Activated CD4-positive, alpha-beta memory T cell treated with anti-CD3 and anti-CD28 coated beads, Interleukin-2, amount 10 ng/mL, durations not matched to agents 7 days and 5 days (primary cell): ENCODE results near the gene PCSK4. TPM values are rescaled to one million over a fixed set of nuclear protein-coding genes. Genes with fewer than 3 reads are reported as not detected.
"Not testable (repeated sequence)": the region's sequence is repeated elsewhere in the genome, so short reads cannot be mapped to it uniquely, and the experiment has no call there.

Experiments used
- CTCF ChIA-PET: fragments of 350-600 bp; sonication (Branson Sonifier 250); formaldehyde crosslinking; loops from one replicate; lab custom pipeline; 2021; ENCODE audit warnings: antibody characterized with exemption, inconsistent platforms; lab: Charles Lee
- POLR2A ChIA-PET: fragments of 350-600 bp; sonication (Branson Sonifier 250); formaldehyde crosslinking; loops from one replicate; lab custom pipeline; 2021; ENCODE audit warnings: antibody characterized with exemption; lab: Charles Lee
- DNase-seq: peaks from one replicate; pipeline ENCODE4 v3.0.0-alpha.2; 2020
- H3K27ac Mint-ChIP-seq: one replicate; pipeline ENCODE4 v1.8.0; 2021; ENCODE audit warnings: mild to moderate bottlenecking, mixed read lengths
- H3K27me3 Mint-ChIP-seq: one replicate; pipeline ENCODE4 v1.8.0; 2021; ENCODE audit warnings: mixed read lengths
- H3K36me3 Mint-ChIP-seq: one replicate; pipeline ENCODE4 v1.8.0; 2021; ENCODE audit warnings: low read depth, mixed read lengths
- H3K4me1 Mint-ChIP-seq: one replicate; pipeline ENCODE4 v1.8.0; 2021; ENCODE audit warnings: mixed read lengths
- H3K4me3 Mint-ChIP-seq: one replicate; pipeline ENCODE4 v1.8.0; 2021; ENCODE audit warnings: mild to moderate bottlenecking, mixed read lengths
- H3K9me3 Mint-ChIP-seq: one replicate; pipeline ENCODE4 v1.8.0; 2021; ENCODE audit warnings: mixed read lengths
- total RNA-seq, 2 experiments: library from RNA; stranded (reverse); gene quantifications; one replicate each; pipeline ENCODE4 v1.2.3, GENCODE V29; 2021

The PCSK4 gene
- total RNA-seq, 2 experiments from 2014 or later = 2.5 to 3.6 TPM

DNA sequence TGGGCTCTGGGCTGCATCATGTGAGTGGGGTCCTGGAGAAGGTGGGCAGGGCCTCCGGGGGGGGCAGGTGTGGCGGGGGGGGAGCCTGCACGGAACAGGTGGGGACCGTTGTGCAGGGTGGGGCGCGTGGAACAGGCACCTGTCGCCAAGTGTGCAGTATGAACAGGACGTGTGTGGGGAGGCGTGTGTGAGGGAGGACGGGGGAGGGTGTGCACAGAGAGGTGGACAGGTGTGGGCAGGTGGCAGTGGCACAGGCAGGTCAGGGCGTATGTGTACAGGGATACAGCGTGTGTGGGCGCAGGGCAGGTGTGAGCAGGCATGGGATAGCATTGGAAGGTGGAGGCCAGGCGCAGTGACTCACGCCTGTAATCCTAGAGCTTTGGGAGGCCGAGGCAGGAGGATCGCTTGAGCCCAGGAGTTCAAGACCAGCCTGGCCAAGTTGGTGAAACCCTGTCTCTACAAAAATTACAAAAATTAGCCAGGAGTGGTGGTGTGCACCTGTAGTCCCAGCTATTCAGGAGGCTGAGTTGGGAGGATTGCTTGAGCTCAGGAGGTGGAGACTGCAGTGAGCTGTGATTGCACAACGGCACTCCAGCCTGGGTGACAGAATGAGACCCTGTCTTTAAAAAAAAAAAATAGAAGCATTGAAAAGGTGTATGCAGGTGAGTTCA lies 37.0 kb upstream of the PCSK4 start:
- ChIA-PET POLR2A (no interaction called here), CTCF (no interaction called here)
- no peak overlapping the region for H3K4me3 Mint-ChIP-seq
- peaks cover 3% of the 10 kb centered on the region for H3K36me3 Mint-ChIP-seq
- H3K9me3 Mint-ChIP-seq = no peaks in the 10 kb centered on the region
- peaks cover 25% of the 10 kb centered on the region for H3K27me3 Mint-ChIP-seq
- DNase-seq = no peak
- peaks cover 4% of the 10 kb centered on the region for H3K4me1 Mint-ChIP-seq
- H3K27ac Mint-ChIP-seq = no peak overlapping the region

DNA sequence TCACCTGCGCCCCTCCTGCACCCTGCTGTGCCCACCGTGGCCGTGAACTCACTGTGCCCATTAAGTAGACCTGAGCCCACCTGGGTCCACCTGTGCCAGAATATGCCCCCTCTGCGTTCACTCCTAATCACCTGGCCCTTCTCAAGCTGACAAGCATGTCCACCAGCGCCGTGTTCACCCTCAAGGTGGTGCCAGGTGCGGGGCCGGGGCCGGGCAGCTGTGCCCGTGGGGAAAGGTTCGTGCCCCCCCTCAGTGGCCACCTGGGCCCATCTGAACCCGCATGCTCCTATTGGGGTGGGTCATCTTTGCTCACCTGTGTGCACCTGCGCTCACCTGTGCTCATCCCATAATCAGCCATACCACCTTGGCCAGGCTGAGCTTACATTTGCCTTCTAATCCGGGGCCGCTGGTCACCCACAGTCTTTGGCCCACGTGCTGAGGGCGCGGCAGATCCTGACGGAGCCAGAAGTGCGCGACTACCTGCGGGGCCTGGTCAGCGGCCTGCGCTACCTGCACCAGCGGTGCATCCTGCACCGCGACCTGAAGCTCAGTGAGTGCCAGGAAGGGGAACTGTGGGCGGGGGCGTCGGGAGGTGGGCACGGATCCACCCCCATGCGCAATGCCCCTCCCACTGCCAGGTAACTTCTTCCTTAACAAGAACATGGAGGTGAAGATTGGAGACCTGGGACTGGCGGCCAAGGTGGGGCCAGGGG lies 36.1 kb upstream of the PCSK4 start:
- CTCF ChIA-PET = no interaction called here
- peaks cover 27% of the 10 kb centered on the region for H3K27me3 Mint-ChIP-seq
- POLR2A ChIA-PET = no interaction called here

DNA sequence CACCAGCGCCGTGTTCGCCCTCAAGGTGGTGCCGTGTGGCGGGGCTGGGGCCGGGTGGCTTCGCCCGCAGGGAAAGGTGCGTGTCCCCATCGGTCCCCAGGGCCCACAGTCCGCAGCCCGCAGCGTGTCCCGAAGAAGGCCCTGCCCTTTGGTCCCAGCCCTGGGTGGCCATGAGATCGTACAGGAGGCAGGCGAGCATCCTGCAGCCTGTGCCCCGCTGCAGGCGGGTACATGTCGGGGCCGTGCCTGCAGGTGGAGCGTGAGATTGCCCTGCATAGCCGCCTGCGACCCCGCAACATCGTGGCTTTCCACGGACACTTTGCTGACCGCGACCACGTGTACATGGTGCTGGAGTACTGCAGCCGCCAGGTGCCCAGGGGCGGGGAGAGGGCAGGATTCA lies 35.2 kb upstream of the PCSK4 start:
- Mint-ChIP-seq H3K27ac (no peak overlapping the region), H3K9me3 (no peaks in the 10 kb centered on the region), H3K4me1 (peaks cover 4% of the 10 kb centered on the region), H3K4me3 (no peak overlapping the region), H3K36me3 (peaks cover 3% of the 10 kb centered on the region), H3K27me3 (peaks cover 27% of the 10 kb centered on the region)
- DNase-seq = no peak
- POLR2A ChIA-PET = no interaction called here
- CTCF ChIA-PET = no interaction called here

More for the DNA sequence above, 36.1 kb upstream of the PCSK4 start:
- Mint-ChIP-seq H3K4me3 (no peak overlapping the region), H3K27ac (no peak overlapping the region), H3K36me3 (peaks cover 3% of the 10 kb centered on the region), H3K9me3 (no peaks in the 10 kb centered on the region), H3K4me1 (peaks cover 4% of the 10 kb centered on the region)
- DNase-seq = no peak

DNA sequence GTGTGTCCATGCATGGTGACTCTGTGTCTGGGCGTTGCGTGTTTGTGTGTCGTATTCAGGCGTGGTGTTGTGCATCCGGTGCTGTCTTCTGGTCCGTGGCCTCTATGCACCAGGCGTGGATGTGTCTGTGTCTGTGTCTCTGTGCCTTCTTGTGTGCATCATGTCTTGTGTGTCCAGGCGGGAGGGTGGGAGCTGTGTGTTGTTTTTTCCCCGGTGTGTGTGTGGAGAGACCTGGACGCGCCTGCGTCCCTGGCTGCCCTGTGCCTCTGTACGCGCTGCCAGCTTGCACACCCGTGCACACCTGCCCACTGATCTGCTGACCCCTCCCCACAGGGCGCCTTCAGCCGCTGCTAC lies 34.8 kb upstream of the PCSK4 start:
- ChIA-PET POLR2A (no interaction called here), CTCF (no interaction called here)
- no peak overlapping the region for H3K4me3 Mint-ChIP-seq
- peaks cover 4% of the 10 kb centered on the region for H3K4me1 Mint-ChIP-seq
- H3K9me3 Mint-ChIP-seq = no peaks in the 10 kb centered on the region
- peaks cover 3% of the 10 kb centered on the region for H3K36me3 Mint-ChIP-seq
- no peak for DNase-seq
- H3K27ac Mint-ChIP-seq = no peak overlapping the region
- H3K27me3 Mint-ChIP-seq = peaks cover 27% of the 10 kb centered on the region

DNA sequence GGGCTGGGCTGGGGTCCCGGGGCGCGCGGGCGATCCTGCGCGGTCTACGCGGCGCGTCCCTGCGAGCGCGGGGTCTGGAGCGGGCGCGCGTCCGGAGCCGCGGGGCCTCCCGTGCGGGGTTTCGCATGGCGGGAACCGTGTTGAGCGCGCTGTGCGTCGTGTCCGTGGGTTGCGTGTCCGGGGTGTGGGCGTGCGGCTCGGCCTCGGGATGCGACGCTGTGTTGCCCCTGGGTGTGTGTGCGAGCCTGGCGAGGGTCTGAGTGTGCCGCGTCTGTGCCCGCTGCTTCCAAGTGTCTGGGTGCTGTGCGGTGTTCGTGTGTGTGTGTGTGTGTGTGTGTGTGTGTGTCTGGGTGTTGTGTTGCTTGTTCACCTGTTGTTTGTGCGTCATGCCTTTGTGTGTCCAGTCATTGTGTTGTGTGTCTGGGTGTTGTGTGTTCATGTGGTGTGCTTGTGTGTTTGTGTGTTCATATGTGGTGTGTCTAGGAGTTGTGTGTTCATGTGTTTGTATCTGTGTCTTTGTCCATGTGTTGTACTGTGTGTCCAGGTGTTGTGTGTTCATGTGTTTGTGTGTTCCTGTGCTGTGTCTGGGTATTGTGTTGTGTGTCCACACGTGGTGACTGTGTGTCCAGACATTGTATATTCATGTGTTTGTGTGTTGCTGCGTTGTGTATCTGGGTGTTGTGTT lies 34.3 kb upstream of the PCSK4 start:
- no peak overlapping the region for H3K27ac Mint-ChIP-seq
- H3K9me3 Mint-ChIP-seq = no peaks in the 10 kb centered on the region
- peaks cover 3% of the 10 kb centered on the region for H3K36me3 Mint-ChIP-seq
- DNase-seq = no peak
- ChIA-PET POLR2A (no interaction called here), CTCF (no interaction called here)
- H3K4me3 Mint-ChIP-seq = no peak overlapping the region
- peaks cover 27% of the 10 kb centered on the region for H3K27me3 Mint-ChIP-seq
- peaks cover 4% of the 10 kb centered on the region for H3K4me1 Mint-ChIP-seq

DNA sequence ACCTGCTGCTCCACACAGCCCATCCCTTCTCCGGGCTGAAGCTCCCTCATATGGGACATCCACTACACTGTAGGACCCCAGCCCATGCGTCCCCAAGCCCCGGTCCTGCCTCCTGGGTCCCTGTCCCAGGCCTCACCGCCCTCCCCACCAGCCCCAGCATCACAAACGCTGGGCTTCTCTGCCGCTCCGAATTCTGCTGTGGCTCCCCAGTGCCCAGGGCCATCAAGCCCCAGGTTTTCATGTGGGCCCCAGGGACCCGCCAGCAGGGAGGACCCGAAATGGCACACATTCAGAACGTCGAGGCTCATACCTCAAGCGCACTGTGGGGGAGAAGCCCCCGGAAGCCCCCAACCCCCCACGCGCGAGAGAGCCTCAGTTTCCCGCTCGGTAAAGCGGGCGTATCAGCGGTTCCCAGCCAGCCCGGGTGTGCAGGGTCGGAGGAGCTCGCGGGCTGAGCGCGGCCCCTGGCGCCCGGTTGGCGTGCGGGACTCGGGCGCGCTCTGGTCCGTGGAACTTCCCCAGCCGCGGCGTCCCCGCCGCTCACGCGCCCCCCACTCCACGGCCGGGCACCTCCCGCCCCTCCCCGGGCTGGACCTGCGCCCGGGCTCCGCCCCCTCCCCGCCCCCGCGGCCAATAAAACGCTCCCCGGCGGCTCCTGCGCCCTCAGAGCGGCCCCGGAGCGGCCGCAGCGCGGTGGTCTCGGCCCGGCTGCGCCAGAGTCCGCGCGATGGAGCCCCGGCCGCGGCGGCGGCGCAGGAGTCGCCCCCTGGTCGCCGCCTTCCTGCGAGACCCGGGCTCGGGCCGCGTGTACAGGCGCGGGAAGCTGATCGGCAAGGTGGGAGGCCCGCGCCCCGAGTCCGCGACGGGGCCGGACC lies 33.5 kb upstream of the PCSK4 start, which contains the start of gene PLK5:
Gene PLK5 (plus strand): TSS at position 666 of the 875 bp plus-strand sequence. CDS start 2,920 bp downstream, outside the sequence.
- DNase-seq = no peak
- Mint-ChIP-seq H3K4me1 (peaks cover 4% of the 10 kb centered on the region), H3K27me3 (peaks cover 27% of the 10 kb centered on the region), H3K9me3 (no peaks in the 10 kb centered on the region), H3K4me3 (no peak within 1 kb of the TSS), H3K36me3 (peaks cover 3% of the 10 kb centered on the region), H3K27ac (no peak within 1 kb of the TSS)
- CTCF ChIA-PET = no interaction called here
- POLR2A ChIA-PET = no interaction called here

DNA sequence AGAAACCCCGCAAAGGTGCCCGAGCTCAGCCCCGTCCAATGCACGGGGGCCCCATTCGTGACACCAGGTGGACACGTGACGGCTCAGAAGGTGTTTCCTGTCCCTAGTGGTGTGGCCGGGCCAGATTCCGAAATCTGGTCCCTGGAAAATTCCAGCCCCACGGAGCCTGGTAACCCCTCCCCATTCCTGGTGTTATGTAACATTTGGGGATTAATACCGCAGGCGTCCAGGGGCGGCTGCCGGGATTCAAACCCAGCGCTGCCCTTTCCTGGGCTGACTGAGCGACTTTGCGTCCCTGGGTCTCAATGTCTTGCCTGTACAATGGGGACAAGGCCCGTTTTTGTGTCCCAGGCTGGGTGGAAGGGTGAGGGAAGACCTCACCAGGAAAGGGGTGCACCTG lies 32.7 kb upstream of the PCSK4 start:
- Mint-ChIP-seq H3K36me3 (peaks cover 3% of the 10 kb centered on the region), H3K9me3 (no peaks in the 10 kb centered on the region), H3K4me1 (peaks cover 4% of the 10 kb centered on the region), H3K27ac (no peak overlapping the region), H3K4me3 (no peak overlapping the region), H3K27me3 (peaks cover 27% of the 10 kb centered on the region)
- ChIA-PET CTCF (no interaction called here), POLR2A (no interaction called here)
- no peak for DNase-seq

DNA sequence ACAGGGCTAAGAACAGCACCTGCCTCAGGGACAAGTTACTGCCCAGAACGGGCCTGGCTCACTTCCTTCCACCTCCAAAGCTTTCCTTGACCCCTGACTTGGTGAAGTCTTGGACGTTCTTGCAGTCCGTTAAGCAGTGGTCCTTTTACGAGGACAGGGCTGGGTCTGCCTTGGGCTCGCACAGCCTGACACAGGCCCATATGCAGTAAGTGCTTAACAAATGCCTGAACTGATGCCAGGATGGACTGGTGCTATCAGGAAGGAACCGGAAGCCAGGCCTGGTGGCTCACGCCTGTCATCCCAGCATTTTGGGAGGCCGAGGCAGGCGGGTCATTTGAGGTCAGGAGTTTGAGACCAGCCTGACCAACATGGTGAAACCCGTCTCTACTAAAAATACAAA lies 31.9 kb upstream of the PCSK4 start:
- ChIA-PET POLR2A (no interaction called here), CTCF (interaction anchor here (0.7 kb wide), 1 partner anchor 1939 kb away, joined by 3 read pairs; no protein-coding TSS in a partner anchor)
- Mint-ChIP-seq H3K27ac (no peak overlapping the region), H3K4me1 (peaks cover 4% of the 10 kb centered on the region), H3K4me3 (no peak overlapping the region), H3K27me3 (peaks cover 27% of the 10 kb centered on the region), H3K9me3 (no peaks in the 10 kb centered on the region), H3K36me3 (peaks cover 3% of the 10 kb centered on the region)
- no peak for DNase-seq

DNA sequence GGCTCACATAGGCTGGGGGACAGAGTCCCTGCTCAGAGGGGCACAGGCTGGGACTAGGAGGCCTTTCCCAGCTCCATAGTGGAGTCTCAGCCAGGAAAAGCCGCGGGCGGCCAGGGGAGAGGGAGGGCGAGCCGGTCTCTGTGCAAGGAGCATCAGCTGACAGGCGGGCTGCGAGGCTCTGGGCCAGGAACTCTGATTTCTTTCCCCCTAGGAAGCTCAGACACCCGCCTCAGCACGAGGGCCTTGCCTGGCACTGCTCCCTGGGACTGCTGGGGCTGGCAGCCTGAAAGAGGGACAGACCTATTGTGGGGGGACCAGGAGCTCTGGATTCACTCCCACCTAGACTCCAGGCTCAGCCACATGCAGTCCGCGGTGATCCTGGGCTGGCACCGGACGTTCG lies 31.5 kb upstream of the PCSK4 start:
- H3K27ac Mint-ChIP-seq = no peak overlapping the region
- CTCF ChIA-PET = no interaction called here
- no peak overlapping the region for H3K4me3 Mint-ChIP-seq
- DNase-seq = no peak
- H3K9me3 Mint-ChIP-seq = no peaks in the 10 kb centered on the region
- H3K36me3 Mint-ChIP-seq = peaks cover 3% of the 10 kb centered on the region
- peaks cover 4% of the 10 kb centered on the region for H3K4me1 Mint-ChIP-seq
- POLR2A ChIA-PET = no interaction called here
- H3K27me3 Mint-ChIP-seq = peaks cover 27% of the 10 kb centered on the region

DNA sequence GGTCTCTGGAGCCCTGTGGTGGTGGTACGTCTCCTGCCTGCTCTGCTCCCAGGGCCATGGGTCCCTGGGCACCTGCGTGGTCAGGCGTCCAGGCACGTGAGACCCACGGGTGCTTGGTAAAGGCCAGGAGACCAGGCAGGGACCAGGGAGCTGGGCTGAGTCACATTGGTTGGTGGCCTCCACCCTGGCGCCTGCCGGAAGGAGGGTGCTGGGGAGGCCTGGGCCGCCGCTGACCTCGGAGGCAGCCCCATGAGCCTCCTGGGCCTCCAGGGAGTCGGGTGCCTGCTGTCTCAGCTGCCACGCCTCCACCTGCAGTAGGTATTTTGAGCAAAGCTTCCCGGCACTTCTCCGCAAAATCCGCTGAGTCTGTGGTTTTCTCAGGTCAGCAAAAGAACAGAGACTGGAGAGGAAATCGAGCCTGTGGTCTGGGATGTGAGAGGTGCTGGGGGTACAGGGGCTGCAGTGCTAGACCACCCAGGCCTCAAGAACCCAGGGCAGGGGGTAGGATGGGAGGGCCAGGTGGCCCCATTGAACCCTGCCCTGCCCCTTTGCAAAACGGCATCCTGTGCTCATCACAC lies 30.1 kb upstream of the PCSK4 start:
- no peak for DNase-seq
- H3K27ac Mint-ChIP-seq = no peak overlapping the region
- ChIA-PET CTCF (no interaction called here), POLR2A (no interaction called here)
- H3K9me3 Mint-ChIP-seq = no peaks in the 10 kb centered on the region
- H3K27me3 Mint-ChIP-seq = peaks cover 20% of the 10 kb centered on the region
- peaks cover 4% of the 10 kb centered on the region for H3K4me1 Mint-ChIP-seq
- peaks cover 3% of the 10 kb centered on the region for H3K36me3 Mint-ChIP-seq
- H3K4me3 Mint-ChIP-seq = no peak overlapping the region

DNA sequence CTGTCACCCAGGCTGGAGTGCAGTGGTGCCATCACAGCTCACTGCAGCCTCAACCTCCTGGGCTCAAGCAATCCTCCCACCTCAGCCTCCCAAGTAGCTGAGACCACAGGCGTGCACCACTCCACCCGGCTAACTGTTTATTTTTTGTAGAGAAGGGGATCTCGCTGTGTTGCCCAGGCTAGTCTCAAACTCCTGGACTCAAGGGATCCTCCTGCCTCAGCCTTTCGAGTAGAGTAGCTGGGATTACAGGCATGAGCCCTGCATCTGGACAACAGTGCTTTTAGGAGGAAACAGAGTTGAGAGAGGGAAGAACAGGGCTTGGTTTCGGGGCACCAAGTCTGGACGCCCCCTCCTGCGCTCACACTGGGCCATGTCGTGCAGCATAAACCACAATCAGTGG lies 29.7 kb upstream of the PCSK4 start:
- DNase-seq, H3K27ac Mint-ChIP-seq, H3K9me3 Mint-ChIP-seq, POLR2A ChIA-PET, CTCF ChIA-PET, H3K4me1 Mint-ChIP-seq, H3K36me3 Mint-ChIP-seq, H3K4me3 Mint-ChIP-seq: not testable (repeated sequence)
- H3K27me3 Mint-ChIP-seq = peaks cover 16% of the 10 kb centered on the region

DNA sequence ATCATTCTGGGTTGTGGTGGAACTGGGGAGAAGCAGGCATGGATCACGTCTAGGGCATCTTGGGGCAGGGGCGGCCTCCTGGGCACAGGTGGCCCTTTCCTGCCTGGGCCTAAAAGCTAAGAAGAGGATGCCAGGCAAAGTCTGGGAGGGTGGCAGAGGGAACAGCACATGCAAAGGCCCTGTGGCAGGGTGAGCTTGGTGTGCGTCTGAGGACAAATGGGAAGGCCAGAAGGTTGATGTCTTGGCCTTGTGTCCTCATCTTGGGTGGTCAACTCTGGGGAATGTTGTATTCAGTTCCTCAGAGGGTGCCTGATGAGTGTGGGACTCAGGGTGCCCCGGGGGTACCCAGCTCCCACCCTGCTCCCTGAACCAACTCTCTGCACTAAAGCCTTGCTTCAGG lies 28.3 kb upstream of the PCSK4 start:
- Mint-ChIP-seq H3K9me3 (no peaks in the 10 kb centered on the region), H3K4me1 (peaks cover 2% of the 10 kb centered on the region), H3K27ac (no peak overlapping the region), H3K36me3 (no peaks in the 10 kb centered on the region), H3K4me3 (no peak overlapping the region), H3K27me3 (peaks cover 10% of the 10 kb centered on the region)
- ChIA-PET POLR2A (no interaction called here), CTCF (interaction anchor here (1.6 kb wide), 1 partner anchor 28 kb away, joined by 5 read pairs; no protein-coding TSS in a partner anchor)
- DNase-seq = no peak
